Measurements from ENCODE around the gene SLC30A7.
"Not testable (repeated sequence)": the region's sequence is repeated elsewhere in the genome, so short reads cannot be mapped to it uniquely, and the experiment has no call there.

SLC30A7 gene

DNA sequence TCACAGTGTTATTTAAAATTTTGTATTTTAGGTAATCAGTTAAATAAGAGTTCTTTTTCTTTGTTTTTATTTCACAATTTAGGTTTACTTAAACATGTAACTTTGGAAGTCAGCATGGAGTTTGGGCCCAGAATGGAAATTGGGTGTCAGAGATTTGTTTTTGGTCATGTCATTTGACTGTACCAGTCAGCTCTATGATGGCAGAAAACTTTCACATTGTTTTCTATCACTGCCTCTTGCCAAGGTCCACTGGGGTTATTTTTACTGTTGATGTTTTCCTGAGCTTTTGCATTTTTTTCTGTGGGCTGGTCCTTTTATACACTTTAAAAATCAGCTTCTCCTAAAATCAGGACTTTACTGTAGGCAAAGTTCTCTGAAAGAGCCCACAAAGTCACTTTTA is 54.4 kb downstream of the SLC30A7 start:
- TF ChIP-seq, protein P1, sequence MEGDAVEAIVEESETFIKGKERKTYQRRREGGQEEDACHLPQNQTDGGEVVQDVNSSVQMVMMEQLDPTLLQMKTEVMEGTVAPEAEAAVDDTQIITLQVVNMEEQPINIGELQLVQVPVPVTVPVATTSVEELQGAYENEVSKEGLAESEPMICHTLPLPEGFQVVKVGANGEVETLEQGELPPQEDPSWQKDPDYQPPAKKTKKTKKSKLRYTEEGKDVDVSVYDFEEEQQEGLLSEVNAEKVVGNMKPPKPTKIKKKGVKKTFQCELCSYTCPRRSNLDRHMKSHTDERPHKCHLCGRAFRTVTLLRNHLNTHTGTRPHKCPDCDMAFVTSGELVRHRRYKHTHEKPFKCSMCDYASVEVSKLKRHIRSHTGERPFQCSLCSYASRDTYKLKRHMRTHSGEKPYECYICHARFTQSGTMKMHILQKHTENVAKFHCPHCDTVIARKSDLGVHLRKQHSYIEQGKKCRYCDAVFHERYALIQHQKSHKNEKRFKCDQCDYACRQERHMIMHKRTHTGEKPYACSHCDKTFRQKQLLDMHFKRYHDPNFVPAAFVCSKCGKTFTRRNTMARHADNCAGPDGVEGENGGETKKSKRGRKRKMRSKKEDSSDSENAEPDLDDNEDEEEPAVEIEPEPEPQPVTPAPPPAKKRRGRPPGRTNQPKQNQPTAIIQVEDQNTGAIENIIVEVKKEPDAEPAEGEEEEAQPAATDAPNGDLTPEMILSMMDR (IDR thresholded peaks at IDR 0.05), result no peak
- Histone ChIP-seq H3K27ac (no peak overlapping the region), H3K4me3 (no peak overlapping the region)
- DNase-seq (ENCODE audit: low spot score), result no peak

DNA sequence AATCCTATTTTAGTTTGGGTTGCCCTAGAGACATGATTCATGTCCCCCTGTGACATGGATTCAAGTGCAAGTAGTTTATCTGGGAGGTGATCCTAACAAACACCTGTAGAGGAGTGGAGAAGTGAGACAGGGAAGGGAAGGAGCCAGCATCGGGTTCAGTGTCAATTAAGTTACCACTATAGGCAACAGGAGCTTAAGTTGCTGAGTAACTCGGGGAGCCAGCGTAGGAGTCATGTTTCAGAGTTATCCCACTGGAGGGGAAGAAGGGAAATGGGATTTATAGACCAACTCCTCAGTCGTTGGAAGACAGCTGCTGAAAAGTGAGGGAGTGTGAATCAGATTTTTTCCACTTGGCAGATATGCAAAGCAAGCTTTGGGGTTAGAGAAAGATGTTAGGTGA is 54.9 kb downstream of the SLC30A7 start:
- TF ChIP-seq, protein P1 (IDR thresholded peaks at IDR 0.05), result no peak
- no peak for DNase-seq (ENCODE audit: low spot score)
- Histone ChIP-seq H3K27ac (no peak overlapping the region), H3K4me3 (no peak overlapping the region)

DNA sequence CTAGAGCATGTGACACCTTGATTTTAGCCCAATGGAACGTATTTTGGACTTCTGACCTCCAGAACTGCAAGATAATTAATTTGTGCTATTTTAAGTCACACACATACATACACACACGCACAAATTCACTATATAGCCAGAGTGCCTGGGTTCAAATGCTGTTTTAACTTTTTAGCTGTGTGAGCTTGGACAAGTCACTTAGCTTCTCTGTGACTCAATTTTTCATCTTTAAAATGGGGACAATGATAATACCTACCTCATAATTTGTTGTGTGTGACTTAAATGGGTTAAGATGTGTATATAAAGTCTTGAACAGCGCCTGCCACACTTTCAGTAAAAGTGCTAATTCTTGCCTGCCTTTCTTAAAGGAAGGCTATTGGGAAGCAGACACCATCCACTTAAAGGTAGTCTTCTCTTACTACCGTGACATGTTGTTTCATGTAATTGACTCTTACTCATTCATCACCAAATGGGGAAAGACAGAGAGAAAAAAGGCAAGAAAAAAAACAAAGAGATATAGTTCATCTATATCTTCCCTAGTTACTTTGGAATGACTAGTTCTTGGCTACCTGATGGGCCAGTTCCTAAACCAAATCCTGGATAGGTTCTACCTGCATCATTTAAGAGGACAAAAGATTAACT is 56.3 kb downstream of the SLC30A7 start:
- TF ChIP-seq, protein P1 (IDR thresholded peaks at IDR 0.05), result no peak
- Histone ChIP-seq H3K27ac (no peak overlapping the region), H3K4me3 (no peak overlapping the region)
- no peak for DNase-seq (ENCODE audit: low spot score)

DNA sequence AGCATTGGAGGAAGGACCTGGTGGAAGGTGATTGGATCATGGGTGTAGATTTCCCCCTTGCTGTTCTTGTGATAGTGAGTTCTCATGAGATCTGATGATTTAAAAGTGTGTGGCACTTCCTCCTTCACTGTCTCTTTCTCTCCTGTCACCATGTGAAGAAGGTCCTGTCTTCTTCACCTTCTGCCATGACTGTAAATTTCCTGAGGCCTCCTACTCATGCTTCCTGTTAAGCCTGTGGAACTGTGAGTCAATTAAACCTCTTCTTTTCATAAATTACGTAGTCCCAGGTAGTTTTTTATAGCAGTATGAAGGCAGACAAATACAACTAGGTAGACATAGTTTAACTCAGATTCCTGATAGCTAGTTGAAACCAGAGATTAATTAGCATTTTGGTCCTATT is 57.1 kb downstream of the SLC30A7 start:
- not testable (repeated sequence) for H3K4me3 ChIP-seq; H3K27ac ChIP-seq; DNase-seq (ENCODE audit: low spot score)

DNA sequence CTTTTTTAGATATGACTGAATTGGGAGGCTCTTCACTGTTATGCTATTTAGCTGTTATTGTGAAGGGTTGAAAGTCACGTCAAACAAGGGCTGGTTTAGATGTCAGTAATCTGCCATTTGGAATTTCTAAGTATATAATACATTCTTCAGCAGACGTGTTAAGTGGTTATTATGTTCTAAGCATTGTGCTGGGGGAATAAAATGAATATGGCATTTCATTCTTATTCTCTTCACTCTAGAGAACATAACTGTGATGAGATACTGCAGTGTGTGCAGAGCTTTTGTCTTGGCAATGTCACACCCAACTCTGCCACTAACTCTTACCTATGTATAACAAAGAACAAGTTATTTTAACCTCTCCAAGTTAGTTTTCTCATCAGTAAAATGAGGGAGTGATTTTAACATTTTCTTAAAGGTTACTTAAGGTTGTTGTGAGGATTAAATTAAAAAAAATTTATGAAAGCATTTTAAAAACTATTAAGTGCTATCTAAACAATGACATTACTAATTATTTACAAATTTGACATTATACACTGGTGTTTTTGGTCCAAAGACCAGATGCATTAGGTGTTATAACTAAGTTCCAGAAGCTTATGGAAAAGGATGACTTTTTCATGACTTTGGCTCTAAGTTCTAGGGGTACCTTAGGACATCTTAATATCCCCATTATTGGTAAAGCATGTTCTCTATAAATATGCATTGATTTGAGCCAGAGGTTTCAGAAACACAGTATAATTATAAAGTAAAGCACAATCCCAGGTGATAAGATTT is 58.3 kb downstream of the SLC30A7 start:
- Histone ChIP-seq H3K27ac (no peak overlapping the region), H3K4me3 (no peak overlapping the region)
- DNase-seq (ENCODE audit: low spot score), result no peak
- TF ChIP-seq, protein P1 (IDR thresholded peaks at IDR 0.05), result no peak

DNA sequence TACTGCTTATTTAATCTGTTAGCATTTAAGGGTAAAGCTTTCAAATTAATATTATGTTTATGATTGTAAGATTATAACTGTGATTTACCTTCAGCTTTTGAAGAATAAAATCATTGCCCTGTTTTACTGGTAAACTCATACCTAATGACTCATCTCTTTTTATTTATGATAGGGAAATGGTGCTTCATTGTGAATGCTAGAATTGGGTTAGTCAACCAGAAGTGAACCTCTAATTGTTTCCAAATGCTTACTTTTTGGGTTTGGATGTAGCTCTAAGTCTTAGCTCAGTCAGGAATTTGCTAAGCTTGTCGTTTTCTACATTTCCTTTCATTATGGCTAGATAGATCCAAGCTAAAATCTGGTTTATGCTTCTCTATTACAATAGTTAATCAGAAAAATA is 59.4 kb downstream of the SLC30A7 start:
- H3K27ac ChIP-seq, result no peak overlapping the region
- TF ChIP-seq, protein P1 (IDR thresholded peaks at IDR 0.05), result no peak
- no peak overlapping the region for H3K4me3 ChIP-seq
- no peak for DNase-seq (ENCODE audit: low spot score)

DNA sequence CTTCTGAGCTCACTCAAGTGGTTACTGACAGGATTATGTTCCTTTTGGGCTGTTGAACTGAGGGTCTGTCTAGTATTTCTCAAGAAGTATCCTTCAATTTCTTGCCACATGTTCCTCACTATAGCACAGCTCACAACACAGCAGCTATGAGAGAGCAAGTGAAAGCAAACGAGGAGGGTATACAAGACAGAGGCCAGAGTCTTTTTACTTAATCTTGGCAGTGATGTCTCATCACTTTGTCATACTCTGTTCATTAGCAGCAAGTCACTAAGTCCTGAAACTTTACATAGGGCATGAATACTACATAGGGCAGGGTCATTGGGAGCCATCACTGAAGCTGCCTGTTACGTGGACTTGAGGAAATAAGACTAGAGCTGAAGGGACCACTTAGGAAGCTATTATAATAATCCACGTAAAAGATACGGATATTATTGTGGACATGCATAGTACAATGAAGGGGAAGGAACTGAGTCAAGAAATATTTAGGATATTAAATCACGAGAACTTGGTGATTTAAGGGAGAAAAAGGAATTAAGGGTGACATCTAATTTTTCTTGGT is 63.7 kb downstream of the SLC30A7 start:
- TF ChIP-seq, protein P1 (IDR thresholded peaks at IDR 0.05), result no peak
- H3K27ac ChIP-seq, result no peak overlapping the region
- no peak for DNase-seq (ENCODE audit: low spot score)
- no peak overlapping the region for H3K4me3 ChIP-seq

All from coronary artery (tissue), 2 donors.